H9 (cell line): ENCODE data around the gene MIER2. TPM values are rescaled to one million over a fixed set of nuclear protein-coding genes. Genes with fewer than 3 reads are reported as not detected.

ENCODE experiments used
- DNase-seq: peaks from one replicate; pipeline ENCODE4 v3.0.0-alpha.2; 2017
- H2AFZ ChIP-seq: one replicate; pipeline ENCODE4 v1.6.1; 2013; ENCODE audit warnings: mild to moderate bottlenecking, low read length, control low read depth, moderate library complexity
- H2AK5ac ChIP-seq: 2 replicates; pipeline ENCODE4 v1.6.1; 2013; ENCODE audit warnings: low read length, control low read depth, mixed read lengths; ENCODE audit not compliant: insufficient read length
- H2BK120ac ChIP-seq: one replicate; pipeline ENCODE4 v1.6.1; 2013; ENCODE audit warnings: low read depth, mild to moderate bottlenecking, low read length, control low read depth, inconsistent platforms; ENCODE audit not compliant: poor library complexity, severe bottlenecking
- H2BK12ac ChIP-seq: 2 replicates; pipeline ENCODE4 v1.6.1; 2013; ENCODE audit warnings: low read length, control low read depth, mixed read lengths, low read depth; ENCODE audit not compliant: insufficient read length
- H2BK15ac ChIP-seq: 2 replicates; pipeline ENCODE4 v1.6.1; 2013; ENCODE audit warnings: low read depth, low read length, control low read depth
- H2BK20ac ChIP-seq: one replicate; pipeline ENCODE4 v1.6.1; 2013; ENCODE audit warnings: low read depth, mild to moderate bottlenecking, low read length, control low read depth, inconsistent platforms; ENCODE audit not compliant: poor library complexity, severe bottlenecking
- H2BK5ac ChIP-seq: 2 replicates; pipeline ENCODE4 v1.6.1; 2013; ENCODE audit warnings: low read length, control low read depth, mixed read lengths; ENCODE audit not compliant: insufficient read length
- H3K14ac ChIP-seq: 2 replicates; pipeline ENCODE4 v1.6.1; 2013; ENCODE audit warnings: low read length, control low read depth; ENCODE audit not compliant: insufficient read depth
- H3K18ac ChIP-seq: 2 replicates; pipeline ENCODE4 v1.6.1; 2013; ENCODE audit warnings: low read depth, mild to moderate bottlenecking, mixed read lengths, low read length, control low read depth; ENCODE audit not compliant: insufficient read length
- H3K23ac ChIP-seq: 2 replicates; pipeline ENCODE4 v1.6.1; 2013; ENCODE audit warnings: low read length, control low read depth, mixed read lengths, low read depth; ENCODE audit not compliant: insufficient read length
- H3K23me2 ChIP-seq: 2 replicates; pipeline ENCODE4 v1.6.1; 2013; ENCODE audit warnings: low read depth, mild to moderate bottlenecking, mixed read lengths, low read length, control low read depth; ENCODE audit not compliant: insufficient read length, poor library complexity, severe bottlenecking
- H3K27ac ChIP-seq: 2 replicates; pipeline ENCODE4 v1.5.1; 2013; ENCODE audit warnings: low read length, control low read depth, mixed read lengths, low read depth; ENCODE audit not compliant: insufficient read length
- H3K27me3 ChIP-seq: 2 replicates; pipeline ENCODE4 v1.6.1; 2013; ENCODE audit warnings: low read length, control low read depth, inconsistent platforms; ENCODE audit not compliant: insufficient read depth
- H3K4ac ChIP-seq: 2 replicates; pipeline ENCODE4 v1.6.1; 2013; ENCODE audit warnings: low read depth, mild to moderate bottlenecking, control low read depth, inconsistent platforms, low read length, moderate library complexity
- H3K4me1 ChIP-seq: 2 replicates; pipeline ENCODE4 v1.6.1; 2013; ENCODE audit warnings: low read length, control low read depth, inconsistent platforms; ENCODE audit not compliant: insufficient read depth
- H3K4me2 ChIP-seq: 2 replicates; pipeline ENCODE4 v1.6.1; 2013; ENCODE audit warnings: low read length, control low read depth, mixed read lengths; ENCODE audit not compliant: insufficient read length, insufficient read depth
- H3K56ac ChIP-seq: 2 replicates; pipeline ENCODE4 v1.6.1; 2013; ENCODE audit warnings: low read depth, mild to moderate bottlenecking, mixed read lengths, low read length, control low read depth; ENCODE audit not compliant: insufficient read length
- H3K79me1 ChIP-seq: 2 replicates; pipeline ENCODE4 v1.6.1; 2013; ENCODE audit warnings: low read depth, mild to moderate bottlenecking, moderate library complexity, low read length, control low read depth, inconsistent platforms; ENCODE audit not compliant: insufficient read depth, poor library complexity, severe bottlenecking
- H3K79me2 ChIP-seq: 2 replicates; pipeline ENCODE4 v1.6.1; 2013; ENCODE audit warnings: low read length, control low read depth, inconsistent platforms; ENCODE audit not compliant: insufficient read depth
- H3K9ac ChIP-seq: 2 replicates; pipeline ENCODE4 v1.6.1; 2013; ENCODE audit warnings: low read length, control low read depth, mixed read lengths; ENCODE audit not compliant: insufficient read length; ENCODE audit errors: extremely low read depth
- H3K9me3 ChIP-seq: one replicate; pipeline ENCODE4 v1.6.1; 2013; ENCODE audit warnings: low read depth, low read length, inconsistent platforms; ENCODE audit not compliant: control insufficient read depth
- H3T11ph ChIP-seq: one replicate; pipeline ENCODE4 v1.6.1; 2013; ENCODE audit warnings: mild to moderate bottlenecking, low read length, control low read depth, inconsistent platforms
- H4K20me1 ChIP-seq: one replicate; pipeline ENCODE4 v1.6.1; 2013; ENCODE audit not compliant: control insufficient read depth, insufficient read length, insufficient read depth
- H4K5ac ChIP-seq: 2 replicates; pipeline ENCODE4 v1.6.1; 2013; ENCODE audit warnings: low read depth, mild to moderate bottlenecking, mixed read lengths, low read length, control low read depth; ENCODE audit not compliant: insufficient read length
- H4K8ac ChIP-seq: replicated peaks from 2 replicates; pipeline ENCODE4 v1.6.1; 2013; ENCODE audit warnings: low read length, control low read depth, mixed read lengths, low read depth; ENCODE audit not compliant: insufficient read length
- H4K91ac ChIP-seq: 2 replicates; pipeline ENCODE4 v1.6.1; 2013; ENCODE audit warnings: low read depth, mild to moderate bottlenecking, moderate library complexity, mixed read lengths, low read length, control low read depth; ENCODE audit not compliant: insufficient read length
- H3K27ac Mint-ChIP-seq, 3 experiments: 2 replicates in 2 of 3; 3 replicates in 1 of 3; pipeline ENCODE4 v1.8.0; 2020 to 2021; ENCODE audit warnings: mixed read lengths in 3 of 3, mild to moderate bottlenecking in 1 of 3, moderate library complexity in 1 of 3
- H3K27me3 Mint-ChIP-seq: 2 replicates; pipeline ENCODE4 v1.8.0; 2021; ENCODE audit warnings: low read depth, mild to moderate bottlenecking, moderate library complexity, mixed read lengths
- H3K36me3 Mint-ChIP-seq, 3 experiments: 2 replicates in 2 of 3; 3 replicates in 1 of 3; pipeline ENCODE4 v1.8.0; 2020 to 2021; ENCODE audit warnings: low read depth in 3 of 3, mixed read lengths in 3 of 3; ENCODE audit not compliant: insufficient read depth in 1 of 3
- H3K4me1 Mint-ChIP-seq, 2 experiments: 2 replicates each; pipeline ENCODE4 v1.8.0; 2020; ENCODE audit warnings: mixed read lengths in 2 of 2
- H3K4me3 Mint-ChIP-seq, 2 experiments: 2 replicates in 1 of 2; 3 replicates in 1 of 2; pipeline ENCODE4 v1.8.0; 2020 to 2021; ENCODE audit warnings: mild to moderate bottlenecking in 2 of 2, mixed read lengths in 2 of 2, moderate library complexity in 1 of 2
- H3K9me3 Mint-ChIP-seq, 2 experiments: 2 replicates in 1 of 2; 3 replicates in 1 of 2; pipeline ENCODE4 v1.8.0; 2020; ENCODE audit warnings: mild to moderate bottlenecking in 2 of 2, mixed read lengths in 2 of 2, moderate library complexity in 1 of 2
- CTCF ChIP-seq: fragments of 200-600 bp; sonication (generic); conservative IDR thresholded peaks from 3 replicates; pipeline ENCODE4 v1.8.0; 2021; ENCODE audit warnings: antibody characterized with exemption, mild to moderate bottlenecking
- WGBS: extraction: QIAGEN DNeasy Blood & Tissue Kit; methylation state at CpG from one replicate; pipeline ENCODE4 v1.1.7; 2013; ENCODE audit warnings: missing lambda C conversion rate, low lambda C conversion rate, mixed read lengths; ENCODE audit not compliant: insufficient read length; ENCODE audit errors: extremely low coverage; 5-methylcytosine and 5-hydroxymethylcytosine counted together
- total RNA-seq: library from RNA; stranded (reverse); gene quantifications from 2 replicates; pipeline ENCODE4 v1.2.1, GENCODE V29; 2021

Gene MIER2
- total RNA-seq, 1 experiment from 2014 or later, result 60.5 TPM

GRCh38 chr19:338421-338820 is 6.2 kb downstream of the MIER2 start:
- Histone ChIP-seq H3K14ac (no peak overlapping the region), H3K79me1 (peaks cover 11% of the 10 kb centered on the region), H2BK15ac (no peak overlapping the region), H4K8ac (no peak overlapping the region), H4K20me1 (no peaks in the 10 kb centered on the region), H3K23me2 (peaks cover 5% of the 10 kb centered on the region), H3K4me2 (no peak overlapping the region), H3T11ph (no peak overlapping the region), H3K4me1 (no peaks in the 10 kb centered on the region; the same call in 1 of the 2 replicates), H3K56ac (no peak overlapping the region), H2BK20ac (no peak overlapping the region), H3K27me3 (no peaks in the 10 kb centered on the region), H4K5ac (no peak overlapping the region), H3K9ac (no peak overlapping the region), H2AK5ac (no peak overlapping the region), H3K18ac (no peak overlapping the region), H2BK120ac (no peak overlapping the region), H3K79me2 (peaks cover 64% of the 10 kb centered on the region), H2BK5ac (no peak overlapping the region), H3K27ac (no peak overlapping the region), H4K91ac (no peak overlapping the region), H3K9me3 (no peaks in the 10 kb centered on the region), H3K23ac (no peak overlapping the region), H2BK12ac (no peak overlapping the region), H2AFZ (no peak overlapping the region), H3K4ac (no peak overlapping the region)
- Mint-ChIP-seq H3K27me3 (no peaks in the 10 kb centered on the region), H3K27ac (no peak overlapping the region), H3K4me1 (peaks cover 27 to 30% of the 10 kb centered on the region in 2 experiments), H3K9me3 (no peaks in the 10 kb centered on the region), H3K36me3 (peaks cover 52 to 65% (median 62%) of the 10 kb centered on the region in 3 experiments), H3K4me3 (no peak overlapping the region)
- no peak for DNase-seq
- WGBS, result no CpG with 5 or more reads among the region's 5 CpGs
- no peak for TF ChIP-seq CTCF
